T follicular helper cell (primary cell): Measurements from ENCODE around the gene MAPK14.
"Not testable (repeated sequence)": the region's sequence is repeated elsewhere in the genome, so short reads cannot be mapped to it uniquely, and the experiment has no call there.

ENCODE experiments used
- DNase-seq: peaks from one replicate; pipeline ENCODE4 v3.0.0-alpha.2; 2020; ENCODE audit warnings: low read depth

MAPK14 gene

GRCh38 chr6:36122495-36123269, 95.1 kb downstream of the MAPK14 start:
- no peak for DNase-seq

- peak; percentile 82 for DNase-seq
These were observed 95.9 kb downstream of the MAPK14 start for GRCh38 chr6:36123270-36124139.

- DNase-seq: not testable (repeated sequence)
These were observed 96.7 kb downstream of the MAPK14 start for GRCh38 chr6:36124346-36124745.

GRCh38 chr6:36124881-36125280, 97.3 kb downstream of the MAPK14 start:
- no peak for DNase-seq

- DNase-seq: no peak
These were observed 98.0 kb downstream of the MAPK14 start for GRCh38 chr6:36125575-36125974.

GRCh38 chr6:36126121-36126520, 98.5 kb downstream of the MAPK14 start:
- DNase-seq: no peak

GRCh38 chr6:36126553-36127458, 99.2 kb downstream of the MAPK14 start:
- no peak for DNase-seq

GRCh38 chr6:36127462-36128016, 99.9 kb downstream of the MAPK14 start:
- DNase-seq: no peak

GRCh38 chr6:36128073-36128472, 100.5 kb downstream of the MAPK14 start:
- DNase-seq: no peak

- DNase-seq: no peak
These were observed 101.2 kb downstream of the MAPK14 start for GRCh38 chr6:36128793-36129192.

GRCh38 chr6:36129334-36129733, 101.7 kb downstream of the MAPK14 start:
- DNase-seq: not testable (repeated sequence)

GRCh38 chr6:36129941-36130666, 102.5 kb downstream of the MAPK14 start, which contains the start of gene MAPK13:
TSS of gene MAPK13 (plus strand) at chr6:36130513. CDS start at chr6:36130583, 70 bp downstream.
- peak; percentile 15 for DNase-seq

GRCh38 chr6:36130667-36131510, 103.3 kb downstream of the MAPK14 start:
- peak; percentile 21 for DNase-seq

GRCh38 chr6:36131511-36132245, 104.1 kb downstream of the MAPK14 start:
- no peak for DNase-seq

- DNase-seq: no peak
These were observed 104.8 kb downstream of the MAPK14 start for GRCh38 chr6:36132246-36132895.

- DNase-seq: no peak
These were observed 105.5 kb downstream of the MAPK14 start for GRCh38 chr6:36133148-36133547.

GRCh38 chr6:36133912-36134311, 106.3 kb downstream of the MAPK14 start:
- no peak for DNase-seq

GRCh38 chr6:36135053-36135731, 107.6 kb downstream of the MAPK14 start:
- DNase-seq: no peak
